ENCODE data around the gene CASP8. TPM values are rescaled to one million over a fixed set of nuclear protein-coding genes. Genes with fewer than 3 reads are reported as not detected.

CASP8 gene
- total and polyA plus RNA-seq, 2 of the 13 experiments (the other 11 are each of a cell fraction or from before 2014, with no cell fraction given): 25.0 to 52.8 TPM

DNA sequence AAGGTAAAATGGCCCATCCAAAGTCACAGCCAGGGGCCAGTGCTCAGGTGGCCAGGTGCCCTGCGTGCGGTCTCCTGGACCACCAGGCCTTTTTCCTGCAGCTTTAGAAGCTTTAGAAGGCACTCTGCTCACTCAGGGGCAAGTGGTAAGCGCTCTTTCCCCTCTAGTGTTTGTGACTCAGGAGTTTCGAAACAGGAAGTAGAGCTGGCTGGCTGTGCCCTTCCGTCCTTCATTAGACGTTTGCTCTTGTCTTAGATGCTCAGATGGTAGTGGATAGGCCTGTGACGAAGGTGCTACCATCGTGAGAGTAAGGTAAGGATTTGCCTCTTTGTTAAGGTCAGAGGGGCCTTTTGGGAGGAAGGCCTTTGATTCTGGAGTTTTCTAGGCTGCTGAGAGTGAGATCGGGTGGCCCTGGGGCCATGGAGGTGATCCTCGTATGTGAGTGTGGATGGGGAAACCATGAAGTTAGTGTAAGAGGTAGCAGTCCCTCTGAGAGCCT is at the start of gene CASP8 (continued):
- TF ChIP-seq ZSCAN5A (CRISPR knock-in tag; IDR thresholded peaks at IDR 0.05; ENCODE audit: borderline replicate concordance) (0 out of 2 replicates have a peak, but pooled peaks have one; percentile 44), BRCA1 (CRISPR knock-in tag; IDR thresholded peaks at IDR 0.05) (0 out of 2 replicates have a peak, but pooled peaks have one; percentile 49), ZBTB42 (CRISPR knock-in tag; IDR thresholded peaks at IDR 0.05) (no peak), RFX3 (CRISPR knock-in tag; IDR thresholded peaks at IDR 0.05) (no peak), TAF15 (IDR thresholded peaks at IDR 0.05; ENCODE audit: low read depth, low read length, poor library complexity, severe bottlenecking) (no peak), ZFX (CRISPR knock-in tag; IDR thresholded peaks at IDR 0.05; ENCODE audit: low read depth) (0 out of 2 replicates have a peak, but pooled peaks have one; percentile 55), ZNF337 (CRISPR knock-in tag; IDR thresholded peaks at IDR 0.05; ENCODE audit: borderline replicate concordance, low read depth) (peak; percentile 73; the same call in 1 of the 2 replicates), RARA (CRISPR knock-in tag; IDR thresholded peaks at IDR 0.05) (0 out of 2 replicates have a peak, but pooled peaks have one; percentile 24), ZNF550 (CRISPR knock-in tag; IDR thresholded peaks at IDR 0.05; ENCODE audit: borderline replicate concordance) (no peak), ZBTB4 (CRISPR knock-in tag; IDR thresholded peaks at IDR 0.05; ENCODE audit: borderline replicate concordance) (no peak), ZNF777 (CRISPR knock-in tag; IDR thresholded peaks at IDR 0.05) (0 out of 2 replicates have a peak, but pooled peaks have one; percentile 48), MIER2 (CRISPR knock-in tag; IDR thresholded peaks at IDR 0.05) (no peak), KIAA2018 (CRISPR knock-in tag; IDR thresholded peaks at IDR 0.05; ENCODE audit: borderline replicate concordance) (no peak), ZNF224 (CRISPR knock-in tag; IDR thresholded peaks at IDR 0.05) (no peak), HMG20A (CRISPR knock-in tag; IDR thresholded peaks at IDR 0.05; ENCODE audit: borderline replicate concordance) (peak; percentile 13; the same call in 1 of the 2 replicates)
- TF ChIP-seq, protein P1, sequence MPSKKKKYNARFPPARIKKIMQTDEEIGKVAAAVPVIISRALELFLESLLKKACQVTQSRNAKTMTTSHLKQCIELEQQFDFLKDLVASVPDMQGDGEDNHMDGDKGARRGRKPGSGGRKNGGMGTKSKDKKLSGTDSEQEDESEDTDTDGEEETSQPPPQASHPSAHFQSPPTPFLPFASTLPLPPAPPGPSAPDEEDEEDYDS (CRISPR knock-in tag; IDR thresholded peaks at IDR 0.05): peak; percentile 50

Data from HepG2 (cell line).